Endometrial microvascular endothelial cells (primary cell): ENCODE data around the gene MMD. TPM values are rescaled to one million over a fixed set of nuclear protein-coding genes. Genes with fewer than 3 reads are reported as not detected.
"Not testable (repeated sequence)": the region's sequence is repeated elsewhere in the genome, so short reads cannot be mapped to it uniquely, and the experiment has no call there.

Experiments used
- in situ Hi-C: cut with HindIII; loops from 2 replicates; pipeline ENCODE4 v1.10.0; 2017; ENCODE audit warnings: low sequenced_read_pairs, low pct_unique_long_range_greater_than_20kb; ENCODE audit errors: inconsistent ontology term
- total RNA-seq: library from RNA; depleted of rRNA; stranded (reverse); fragments of >200 nt; gene quantifications from one replicate; pipeline ENCODE4 v1.2.3, GENCODE V29; 2015; ENCODE audit errors: inconsistent ontology term

MMD gene
- total RNA-seq, 1 donor from 2014 or later, result 16.4 TPM

GRCh38 chr17:55446004-55446403 lies 24.4 kb upstream of the MMD start:
- in situ Hi-C loops, result not testable (repeated sequence)

DNA sequence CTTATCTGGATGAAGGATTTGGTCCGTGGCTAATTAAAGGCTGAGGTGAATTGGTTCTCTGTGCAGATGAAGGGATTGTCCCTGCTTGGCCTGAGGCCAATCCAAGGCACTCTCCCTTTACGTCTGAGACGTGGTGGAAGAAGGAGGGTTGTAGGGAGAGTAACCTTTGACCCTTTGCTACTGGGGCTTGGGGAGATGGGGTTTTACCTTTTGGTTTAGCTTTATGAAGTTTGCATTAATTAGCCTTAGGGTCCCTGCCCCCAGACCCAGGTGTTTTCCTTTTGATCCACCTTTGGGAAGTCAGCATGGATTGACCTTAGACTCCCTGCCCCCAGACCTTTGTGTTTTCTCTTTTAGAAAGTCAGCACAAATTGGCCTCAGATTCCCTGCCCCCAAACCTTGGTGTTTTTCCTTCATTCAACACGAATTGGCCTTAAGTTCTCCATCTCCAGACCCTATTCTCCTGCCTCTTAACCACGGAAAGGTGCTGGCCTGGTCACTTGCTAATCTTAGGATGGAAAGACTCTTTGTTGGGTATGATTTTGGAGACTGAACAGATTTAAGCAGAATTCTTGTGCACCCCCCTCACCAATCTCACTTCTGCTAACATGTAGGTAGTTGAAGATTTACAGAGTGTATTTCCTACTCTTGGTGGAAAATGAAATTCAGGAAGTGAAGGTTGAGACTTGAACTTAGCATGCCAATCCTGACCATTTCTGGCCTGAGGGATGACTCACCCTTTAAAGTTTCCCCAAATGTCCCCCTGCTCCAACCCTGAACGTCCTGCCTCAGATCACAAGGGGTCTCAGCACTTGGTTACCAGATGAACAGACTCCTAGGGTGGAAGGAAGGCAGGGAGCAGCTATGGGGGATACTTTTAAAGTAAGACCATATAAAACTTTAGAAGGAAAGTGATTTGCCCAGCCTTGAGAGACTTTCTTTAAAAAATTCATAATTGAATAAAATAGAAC lies 23.1 kb upstream of the MMD start:
- in situ Hi-C loops, result no loop called here

DNA sequence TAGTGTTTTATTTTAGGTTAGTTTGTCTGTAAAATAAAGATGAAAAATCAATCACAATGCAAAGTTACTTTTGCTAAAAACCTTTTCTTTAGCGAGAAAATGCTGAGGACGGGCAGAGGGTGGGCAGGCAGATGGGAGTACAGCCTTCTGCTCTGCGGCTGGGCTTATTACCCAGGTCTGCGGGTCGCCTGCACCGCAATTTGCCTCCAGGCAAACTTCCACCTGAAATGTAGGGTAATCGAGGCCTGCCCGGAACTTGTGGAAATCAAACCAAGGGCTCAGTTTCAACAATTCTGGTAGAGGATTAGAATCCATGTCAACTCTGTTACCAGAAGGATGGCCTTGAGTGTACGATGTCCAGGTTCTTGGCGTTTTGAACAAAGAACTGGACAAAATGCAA lies 22.3 kb upstream of the MMD start:
- in situ Hi-C loops, result no loop called here

DNA sequence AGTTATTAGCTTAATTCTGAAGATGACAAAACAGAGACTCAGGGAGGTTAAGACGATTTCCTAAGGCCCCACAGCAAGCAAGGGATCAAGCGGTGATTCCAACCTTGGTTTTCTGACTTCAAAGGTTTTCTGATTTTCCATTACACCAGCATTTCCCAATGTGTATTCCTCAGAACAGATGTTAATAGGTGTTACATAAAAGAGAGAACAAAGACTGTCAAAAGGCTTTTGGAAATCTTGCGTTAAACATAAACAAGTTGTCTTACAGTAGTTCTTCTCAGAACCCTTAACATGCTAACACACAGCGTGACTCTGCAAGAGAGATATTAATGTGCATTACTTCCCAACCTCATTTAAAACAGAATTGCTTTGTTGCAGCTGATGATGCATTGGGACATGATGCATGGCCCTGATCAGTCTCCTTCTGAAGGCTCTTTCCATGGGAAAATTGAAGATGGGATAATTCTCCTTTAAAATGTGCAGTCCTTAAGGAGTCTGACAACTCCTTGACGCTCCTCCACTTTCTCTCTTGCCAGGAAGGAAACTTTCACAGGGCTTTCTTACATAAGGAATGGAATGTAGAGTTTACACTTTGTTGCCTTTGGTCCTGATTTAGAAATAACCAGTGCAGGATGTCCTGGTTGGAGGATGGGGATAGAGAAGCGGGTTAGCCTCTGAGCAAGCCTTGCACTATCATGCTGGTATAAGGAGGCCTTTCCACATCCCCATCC lies 21.5 kb upstream of the MMD start:
- in situ Hi-C loops, result no loop called here

DNA sequence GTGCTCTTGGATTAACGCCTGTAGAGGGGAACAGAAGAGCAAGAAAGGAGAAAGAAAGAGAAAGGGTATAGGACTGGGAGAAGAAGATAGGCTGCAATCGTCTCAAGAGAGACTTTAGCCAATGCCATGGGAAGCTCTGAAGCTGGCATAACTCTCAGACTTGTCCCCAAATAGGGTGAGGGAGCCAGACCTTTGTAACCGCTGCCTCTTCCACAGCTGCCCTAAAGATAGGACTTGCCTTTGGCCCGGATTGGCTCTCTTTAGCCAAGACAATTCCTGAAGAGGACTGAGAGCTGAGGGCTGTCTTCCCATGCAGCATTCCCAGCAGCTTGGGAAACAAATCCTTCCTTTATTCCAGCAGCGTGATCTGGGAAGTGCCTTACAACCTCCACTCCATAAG lies 20.8 kb upstream of the MMD start:
- in situ Hi-C loops, result no loop called here

DNA sequence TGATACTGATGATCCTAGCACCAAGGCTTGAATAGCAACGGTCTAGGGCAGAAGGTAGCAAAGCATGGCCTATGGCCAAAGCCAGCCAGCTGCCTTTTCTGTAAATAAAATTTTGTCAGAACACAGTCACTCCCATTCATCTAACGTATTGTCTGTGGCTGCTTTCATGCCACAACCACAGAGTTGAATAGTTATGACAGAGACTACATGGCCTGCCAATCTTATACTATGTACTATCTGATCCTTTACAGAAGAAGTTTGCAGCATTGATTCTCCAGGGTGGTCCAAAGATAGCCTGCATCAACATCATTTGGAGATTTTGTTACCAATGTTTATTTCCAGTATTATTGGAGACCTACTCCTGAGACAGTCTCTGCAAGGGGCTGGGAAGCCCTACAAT lies 19.9 kb upstream of the MMD start:
- in situ Hi-C loops, result no loop called here

DNA sequence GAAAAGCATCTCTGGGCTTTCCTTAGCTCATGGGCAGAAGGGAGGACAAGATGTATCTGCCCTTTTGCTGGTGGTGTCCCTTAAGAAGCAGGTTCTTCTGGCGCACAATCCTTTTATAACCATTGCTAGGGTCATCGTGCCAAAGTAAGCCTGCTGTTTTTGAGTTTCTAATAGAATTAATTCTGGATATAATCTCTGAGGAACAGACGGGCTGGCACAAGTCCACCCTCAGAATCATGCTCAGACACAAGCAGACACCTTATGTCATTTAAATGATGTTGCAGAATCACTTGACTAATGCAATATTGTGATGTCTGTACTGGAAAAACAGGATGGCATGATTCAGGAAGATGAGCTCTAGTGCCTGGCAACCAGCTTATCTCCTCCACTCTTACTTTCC lies 18.8 kb upstream of the MMD start:
- in situ Hi-C loops, result no loop called here

DNA sequence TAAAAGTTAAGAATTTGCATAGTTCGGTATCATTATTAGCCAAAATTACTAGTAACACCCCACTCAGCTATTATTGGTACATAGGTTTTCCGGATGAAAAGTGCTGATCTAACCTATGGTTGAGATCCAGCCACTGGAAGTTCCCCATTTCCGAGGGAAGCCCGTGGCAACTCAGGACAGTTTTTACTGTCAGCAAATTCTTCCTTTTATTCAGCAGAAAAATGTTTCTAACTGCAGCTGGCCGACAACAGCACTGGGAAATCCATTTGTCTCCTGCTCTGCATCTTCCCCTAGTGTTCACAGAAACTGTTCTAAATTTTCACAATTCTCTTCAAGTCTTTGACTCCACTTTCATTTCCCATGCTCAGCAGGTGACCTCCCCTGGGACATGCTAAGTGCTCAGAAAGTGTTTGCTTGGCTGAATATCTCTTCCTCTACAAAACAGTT lies 15.5 kb upstream of the MMD start:
- in situ Hi-C loops, result no loop called here

DNA sequence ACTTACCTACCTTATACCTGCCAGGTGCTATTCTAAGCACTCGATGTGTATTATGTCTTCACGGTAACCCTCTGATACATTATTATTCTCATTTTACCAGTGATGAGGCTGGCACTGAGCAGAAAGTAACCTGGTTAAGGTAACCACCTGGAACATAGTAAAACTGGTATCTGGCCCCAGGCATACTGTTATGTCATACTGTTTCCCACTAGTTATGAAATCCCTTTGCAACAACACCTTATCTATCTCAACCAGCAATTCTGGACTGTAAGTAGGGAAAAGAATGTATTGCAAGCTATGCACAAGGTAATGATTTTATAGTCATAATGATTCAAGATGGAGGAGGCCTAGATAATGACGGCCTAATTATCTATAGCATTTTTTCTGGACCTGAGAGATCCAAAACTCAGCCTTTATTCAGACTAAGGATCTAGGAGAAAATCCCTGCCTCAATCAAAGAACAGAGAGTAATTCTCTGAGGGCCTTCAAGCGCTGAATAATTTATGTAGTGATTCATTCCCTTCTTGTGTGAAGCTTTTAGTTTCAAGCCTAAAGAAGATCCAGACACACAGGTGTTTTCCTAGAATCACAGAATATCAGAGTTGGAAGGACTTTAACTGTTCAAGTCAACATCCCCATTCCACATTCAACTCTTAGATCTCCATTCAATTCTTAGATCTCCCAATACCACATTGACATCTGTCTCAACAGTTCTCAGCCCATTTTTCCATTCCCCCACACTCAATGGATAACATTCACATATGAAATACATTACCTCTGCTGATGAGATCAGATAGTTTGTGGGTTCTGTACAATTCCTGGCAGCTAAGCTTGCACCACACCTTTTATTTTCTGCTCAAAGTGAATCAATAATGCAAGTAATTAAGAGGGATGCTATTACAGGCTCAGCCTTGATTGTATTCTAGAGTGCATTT lies 14.9 kb upstream of the MMD start:
- in situ Hi-C loops, result no loop called here

- in situ Hi-C loops, result no loop called here
Observed at GRCh38 chr17:55435408-55435807, 13.8 kb upstream of the MMD start.

- in situ Hi-C loops, result no loop called here
Observed at GRCh38 chr17:55434721-55435120, 13.1 kb upstream of the MMD start.

- in situ Hi-C loops, result no loop called here
Observed at GRCh38 chr17:55433629-55434422, 12.2 kb upstream of the MMD start.

- in situ Hi-C loops, result no loop called here
Observed at GRCh38 chr17:55433029-55433628, 11.5 kb upstream of the MMD start.

DNA sequence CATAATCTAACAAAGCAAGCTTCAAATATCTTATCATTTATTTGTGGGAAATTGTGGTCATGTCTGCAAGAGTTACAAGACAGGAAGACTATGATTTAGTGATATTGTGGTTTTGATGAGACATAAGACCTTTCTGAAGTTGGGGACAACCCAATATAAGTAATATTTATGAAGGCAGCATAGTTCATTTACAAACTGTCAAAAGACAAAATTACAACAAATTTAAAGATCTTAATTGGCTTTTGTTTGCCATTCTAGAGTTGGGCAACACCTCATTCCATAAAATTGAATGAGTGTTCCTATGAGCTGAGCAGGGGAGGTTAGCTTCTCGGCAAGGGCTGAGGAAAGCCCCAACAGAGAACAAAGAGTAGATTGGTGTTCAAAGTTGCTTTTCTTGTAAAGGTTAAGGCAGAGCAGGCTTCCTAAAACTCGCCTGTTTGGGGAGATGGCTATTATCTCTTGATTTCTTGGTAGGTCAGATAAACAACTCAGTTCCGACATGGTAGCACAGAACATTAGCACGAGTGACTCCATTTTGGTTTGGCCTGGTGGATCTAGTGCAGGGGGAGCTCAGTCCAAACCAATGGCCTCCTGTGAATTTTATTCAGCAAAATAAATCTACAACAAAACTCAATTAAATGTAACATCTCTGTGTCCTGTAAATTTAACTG lies 10.9 kb upstream of the MMD start:
- in situ Hi-C loops, result no loop called here

DNA sequence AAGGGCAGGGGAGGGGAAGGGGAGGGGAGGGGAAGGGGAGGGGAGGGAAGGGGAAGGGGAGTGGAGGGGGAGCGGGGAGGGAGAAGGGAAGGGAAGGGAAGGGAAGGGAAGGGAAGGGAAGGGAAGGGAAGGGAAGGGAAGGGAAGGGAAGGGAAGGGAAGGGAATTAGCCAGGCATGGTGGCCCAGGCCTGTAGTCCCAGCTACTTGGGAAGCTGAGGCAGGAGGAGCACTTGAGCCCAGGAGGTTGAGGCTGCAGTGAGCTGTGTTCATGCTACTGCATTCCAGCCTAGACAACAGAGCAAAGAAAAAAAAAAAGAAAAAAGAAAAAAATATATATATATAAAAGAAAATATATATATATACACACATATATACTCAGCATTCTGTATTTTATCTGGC lies 10.3 kb upstream of the MMD start:
- in situ Hi-C loops, result not testable (repeated sequence)

- in situ Hi-C loops, result no loop called here
Observed at GRCh38 chr17:55430541-55431288, 9.1 kb upstream of the MMD start.

DNA sequence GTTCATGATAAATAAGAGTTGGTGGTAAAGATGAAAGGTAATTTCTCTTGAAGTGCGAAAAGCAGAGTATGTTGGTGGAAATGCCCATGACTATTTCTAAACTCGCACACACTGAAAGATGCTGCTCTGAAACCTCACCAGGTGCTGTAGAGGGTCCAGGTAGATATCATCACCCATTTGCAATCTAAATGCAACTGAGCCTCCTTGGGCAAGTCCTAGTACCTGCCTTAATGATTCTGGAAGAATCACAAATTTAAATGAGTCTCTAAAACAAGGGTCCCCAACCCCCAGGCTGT lies 5.9 kb upstream of the MMD start:
- in situ Hi-C loops, result no loop called here
